A549 treated with DMSO at 1 μM for 4 hours (cell line): ENCODE measurements around the gene TNFAIP8. TPM values are rescaled to one million over a fixed set of nuclear protein-coding genes. Genes with fewer than 3 reads are reported as not detected.

Source experiments
- total RNA-seq: library from RNA; stranded (reverse); fragments of 200-300 nt; extraction: Qiagen RNA extraction; gene quantifications from 5 replicates; pipeline ENCODE4 v1.2.3, GENCODE V29; 2022; ENCODE audit warnings: low read depth

The TNFAIP8 gene
- 25.4 to 38.8 TPM (median 34.9 TPM) in 5 replicates for total RNA-seq

GRCh38 chr5:119355685-119356611, at the start of gene TNFAIP8:
TNFAIP8 (plus strand) TSS chr5:119356019; CDS start chr5:119356091, 72 bp downstream.

Other genes with a start within 250 kb of the TNFAIP8 start
- gene HSD17B4, start 96.5 kb downstream of the TNFAIP8 start, total RNA-seq, result 49.4 to 63.3 TPM (median 61.6 TPM) in 5 replicates